ENCODE measurements around the gene SENP7. TPM values are rescaled to one million over a fixed set of nuclear protein-coding genes. Genes with fewer than 3 reads are reported as not detected.
A peak's percentile ranks its signal among the peaks of the same experiment; 100 is the strongest.
"Not testable (repeated sequence)": the region's sequence is repeated elsewhere in the genome, so short reads cannot be mapped to it uniquely, and the experiment has no call there.

The SENP7 gene
- total RNA-seq, 4 donors from 2014 or later = 13.5 to 44.6 (median 20.2) TPM

DNA sequence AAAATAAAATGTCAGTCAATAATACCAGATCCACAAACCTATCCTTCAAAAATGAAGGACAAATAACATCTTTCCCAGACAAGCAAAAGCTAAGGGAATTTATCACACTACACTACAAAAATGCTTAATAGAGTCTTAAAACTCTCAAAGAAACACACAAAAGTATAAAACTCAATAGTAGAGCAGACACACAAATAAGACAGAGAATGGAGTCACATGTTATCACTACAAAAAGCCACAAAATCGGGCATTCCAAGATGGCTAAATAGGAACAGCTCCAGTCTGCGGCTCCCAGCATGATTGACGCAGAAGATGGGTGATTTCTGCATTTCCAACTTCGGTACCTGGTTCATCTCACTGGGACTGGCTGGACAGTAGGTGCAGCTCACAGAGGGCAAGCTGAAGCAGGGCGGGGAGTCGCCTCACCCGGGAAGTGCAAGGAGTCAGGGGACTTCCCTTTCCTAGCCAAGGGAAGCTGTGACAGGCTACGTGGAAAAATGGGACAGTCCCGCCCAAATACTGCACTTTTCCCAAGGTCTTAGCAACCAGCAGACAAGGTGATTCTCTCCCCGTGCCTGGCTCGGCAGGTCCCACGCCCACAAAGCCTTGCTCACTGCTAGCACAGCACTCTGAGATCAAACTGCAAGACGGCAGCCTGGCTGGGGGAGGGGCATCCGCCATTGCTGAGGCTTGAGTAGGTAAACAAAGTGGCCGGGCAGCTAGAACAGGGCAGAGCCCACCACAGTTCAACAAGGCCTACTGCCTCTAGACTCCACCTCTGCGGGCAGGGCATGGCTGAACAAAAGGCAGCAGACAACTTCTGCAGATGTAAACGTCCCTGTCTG lies 46.3 kb downstream of the SENP7 start:
- peak; percentile 52 to 66 (median 63) for DNase-seq
- no peaks in the 10 kb centered on the region for H3K4me1 ChIP-seq
- no peaks in the 10 kb centered on the region for H3K27me3 ChIP-seq
- no peaks in the 10 kb centered on the region for H3K36me3 ChIP-seq
- H3K4me3 ChIP-seq = peak overlapping the region in 2 of 4 donors; percentile 8 to 36
- TF ChIP-seq POLR2A (IDR thresholded peaks at IDR 0.05) = no peak
- TF ChIP-seq, protein P1, sequence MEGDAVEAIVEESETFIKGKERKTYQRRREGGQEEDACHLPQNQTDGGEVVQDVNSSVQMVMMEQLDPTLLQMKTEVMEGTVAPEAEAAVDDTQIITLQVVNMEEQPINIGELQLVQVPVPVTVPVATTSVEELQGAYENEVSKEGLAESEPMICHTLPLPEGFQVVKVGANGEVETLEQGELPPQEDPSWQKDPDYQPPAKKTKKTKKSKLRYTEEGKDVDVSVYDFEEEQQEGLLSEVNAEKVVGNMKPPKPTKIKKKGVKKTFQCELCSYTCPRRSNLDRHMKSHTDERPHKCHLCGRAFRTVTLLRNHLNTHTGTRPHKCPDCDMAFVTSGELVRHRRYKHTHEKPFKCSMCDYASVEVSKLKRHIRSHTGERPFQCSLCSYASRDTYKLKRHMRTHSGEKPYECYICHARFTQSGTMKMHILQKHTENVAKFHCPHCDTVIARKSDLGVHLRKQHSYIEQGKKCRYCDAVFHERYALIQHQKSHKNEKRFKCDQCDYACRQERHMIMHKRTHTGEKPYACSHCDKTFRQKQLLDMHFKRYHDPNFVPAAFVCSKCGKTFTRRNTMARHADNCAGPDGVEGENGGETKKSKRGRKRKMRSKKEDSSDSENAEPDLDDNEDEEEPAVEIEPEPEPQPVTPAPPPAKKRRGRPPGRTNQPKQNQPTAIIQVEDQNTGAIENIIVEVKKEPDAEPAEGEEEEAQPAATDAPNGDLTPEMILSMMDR (IDR thresholded peaks at IDR 0.05) = no peak
- H3K27ac ChIP-seq = peak overlapping the region in 2 of 4 donors; percentile 43 to 52
- H3K9me3 ChIP-seq = no peaks in the 10 kb centered on the region

DNA sequence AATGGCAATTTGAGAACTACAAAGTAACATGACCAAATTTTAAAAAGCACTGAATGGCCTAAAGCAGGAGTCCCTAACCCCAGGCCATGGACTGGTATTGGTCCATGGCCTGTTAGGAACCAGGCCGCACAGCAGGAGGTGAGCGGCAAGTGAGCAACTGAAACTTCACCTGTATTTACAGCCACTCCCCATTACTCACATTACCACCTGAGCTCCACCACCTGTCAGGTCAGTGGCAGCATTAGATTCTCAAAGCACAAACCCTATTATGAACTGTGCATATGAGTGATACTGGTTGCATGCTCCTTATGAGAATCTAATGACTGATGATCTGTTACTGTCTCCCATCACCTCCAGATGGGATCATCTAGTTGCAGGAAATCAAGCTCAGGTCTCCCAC lies 48.8 kb downstream of the SENP7 start:
- Histone ChIP-seq H3K4me3 (no peak overlapping the region), H3K27ac (no peak overlapping the region), H3K27me3 (no peaks in the 10 kb centered on the region), H3K9me3 (no peaks in the 10 kb centered on the region), H3K4me1 (no peaks in the 10 kb centered on the region), H3K36me3 (no peaks in the 10 kb centered on the region)
- DNase-seq = no peak
- TF ChIP-seq POLR2A (IDR thresholded peaks at IDR 0.05) = no peak

DNA sequence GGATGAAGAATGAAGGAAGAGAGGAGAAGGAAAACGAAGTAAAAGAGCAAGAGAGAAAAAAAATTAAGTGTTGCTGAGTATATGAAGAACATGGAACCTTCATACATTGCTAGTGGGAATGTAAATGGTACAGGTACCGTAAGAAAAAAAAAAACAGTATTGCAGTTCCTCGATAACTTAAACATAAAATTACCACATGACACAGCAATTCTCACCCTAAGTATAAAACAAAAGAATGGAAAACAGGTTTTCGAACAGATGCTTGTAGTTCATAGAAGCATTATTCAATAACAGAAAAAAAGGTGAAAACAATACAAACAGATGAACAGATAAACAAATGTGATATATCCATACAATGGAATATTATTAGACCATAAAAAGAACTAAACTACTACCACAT lies 51.6 kb downstream of the SENP7 start:
- Histone ChIP-seq H3K27ac (no peak overlapping the region), H3K4me3 (no peak overlapping the region), H3K4me1 (no peaks in the 10 kb centered on the region), H3K36me3 (no peaks in the 10 kb centered on the region), H3K9me3 (no peaks in the 10 kb centered on the region), H3K27me3 (no peaks in the 10 kb centered on the region)
- no peak for TF ChIP-seq POLR2A (IDR thresholded peaks at IDR 0.05)
- TF ChIP-seq, protein P1 (IDR thresholded peaks at IDR 0.05) = no peak
- no peak for DNase-seq

DNA sequence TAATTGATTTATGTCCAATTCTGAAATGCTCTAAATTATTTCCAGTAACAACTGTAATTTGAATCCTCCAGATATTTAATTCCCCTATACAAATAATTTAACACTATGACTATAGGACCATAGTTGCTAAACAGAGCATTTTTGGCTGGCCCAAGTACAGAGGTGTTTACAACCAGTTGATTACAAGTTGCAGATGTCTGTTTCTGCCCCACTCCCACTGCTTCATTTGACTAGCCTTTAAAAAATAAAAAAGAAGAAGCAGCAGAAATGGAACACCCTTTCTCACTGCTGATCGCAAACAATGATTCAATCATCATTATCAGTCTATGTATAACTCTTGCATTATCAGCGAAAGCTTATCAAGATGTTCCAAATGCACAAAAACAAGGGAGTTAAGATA lies 54.6 kb downstream of the SENP7 start:
- Histone ChIP-seq H3K9me3 (no peaks in the 10 kb centered on the region), H3K36me3 (no peaks in the 10 kb centered on the region), H3K4me3 (no peak overlapping the region), H3K4me1 (no peaks in the 10 kb centered on the region), H3K27ac (no peak overlapping the region), H3K27me3 (no peaks in the 10 kb centered on the region)
- no peak for DNase-seq
- no peak for TF ChIP-seq POLR2A (IDR thresholded peaks at IDR 0.05)
- TF ChIP-seq, protein P1 (IDR thresholded peaks at IDR 0.05) = no peak

DNA sequence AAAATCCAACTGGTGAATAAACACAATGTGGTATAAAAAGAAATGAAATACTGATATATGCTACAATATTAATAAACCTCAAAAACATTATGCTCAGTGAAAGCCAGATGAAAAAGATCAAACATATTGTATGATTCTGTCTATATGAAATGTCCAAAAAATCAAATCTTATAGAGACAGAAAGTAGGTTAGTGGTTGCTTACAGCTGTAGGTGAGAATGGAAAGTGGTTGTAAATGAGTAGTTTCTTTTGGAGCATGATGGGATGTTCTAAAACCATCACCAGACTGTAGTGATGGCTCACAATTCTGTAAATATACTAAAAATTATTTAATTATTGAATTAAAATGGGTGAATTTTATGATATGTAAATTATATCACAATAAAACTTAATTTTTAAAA lies 58.4 kb downstream of the SENP7 start:
- Histone ChIP-seq H3K36me3 (no peaks in the 10 kb centered on the region), H3K4me3 (no peak overlapping the region), H3K27ac (no peak overlapping the region), H3K9me3 (no peaks in the 10 kb centered on the region), H3K4me1 (no peaks in the 10 kb centered on the region), H3K27me3 (no peaks in the 10 kb centered on the region)
- TF ChIP-seq, protein P1 (IDR thresholded peaks at IDR 0.05) = no peak
- no peak for TF ChIP-seq POLR2A (IDR thresholded peaks at IDR 0.05)
- no peak for DNase-seq

DNA sequence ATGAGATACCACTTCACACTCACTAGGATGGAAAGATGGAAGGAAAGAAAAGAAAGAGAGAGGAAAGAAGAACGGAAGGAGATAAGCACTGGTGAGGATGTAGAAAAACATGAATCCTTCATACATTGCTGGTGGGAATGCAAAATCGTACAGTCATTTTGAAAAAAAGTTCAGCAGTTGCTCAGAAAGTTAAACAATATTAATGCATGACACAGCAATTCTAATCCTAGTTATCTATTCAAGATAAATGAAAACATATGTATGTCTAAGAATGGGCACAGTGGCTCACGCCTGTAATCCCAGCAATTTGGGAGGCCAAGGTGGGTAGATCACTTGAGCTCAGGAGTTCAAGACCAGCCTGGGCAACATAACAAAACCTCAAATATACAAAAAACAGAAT lies 59.1 kb downstream of the SENP7 start:
- no peaks in the 10 kb centered on the region for H3K27me3 ChIP-seq
- DNase-seq = no peak
- H3K9me3 ChIP-seq = no peaks in the 10 kb centered on the region
- no peak for TF ChIP-seq POLR2A (IDR thresholded peaks at IDR 0.05)
- TF ChIP-seq, protein P1 (IDR thresholded peaks at IDR 0.05) = no peak
- no peaks in the 10 kb centered on the region for H3K36me3 ChIP-seq
- no peak overlapping the region for H3K4me3 ChIP-seq
- H3K27ac ChIP-seq = no peak overlapping the region
- no peaks in the 10 kb centered on the region for H3K4me1 ChIP-seq

DNA sequence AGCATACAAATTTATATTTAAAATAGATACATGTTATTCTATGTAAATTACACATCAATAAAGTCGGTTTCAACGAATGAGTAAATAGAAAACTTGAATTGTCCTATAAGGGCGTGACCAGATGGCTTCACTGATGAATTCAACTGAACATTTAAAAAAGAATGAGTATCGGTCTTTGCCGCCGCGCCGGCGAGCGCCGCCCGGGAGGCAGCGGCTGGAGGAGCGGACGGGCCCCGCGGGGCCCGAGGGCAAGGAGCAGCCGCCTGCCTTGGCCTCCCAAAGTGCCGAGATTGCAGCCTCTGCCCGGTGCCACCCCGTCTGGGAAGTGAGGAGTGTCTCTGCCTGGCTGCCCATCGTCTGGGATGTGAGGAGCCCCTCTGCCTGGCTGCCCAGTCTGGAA lies 74.4 kb downstream of the SENP7 start:
- not testable (repeated sequence) for H3K36me3 ChIP-seq, H3K27ac ChIP-seq, H3K4me3 ChIP-seq, H3K27me3 ChIP-seq, H3K4me1 ChIP-seq, H3K9me3 ChIP-seq, DNase-seq

All from Peyer's patch (tissue), 4 donors.